ENCODE results near the gene ZNF862.

The ZNF862 gene

DNA sequence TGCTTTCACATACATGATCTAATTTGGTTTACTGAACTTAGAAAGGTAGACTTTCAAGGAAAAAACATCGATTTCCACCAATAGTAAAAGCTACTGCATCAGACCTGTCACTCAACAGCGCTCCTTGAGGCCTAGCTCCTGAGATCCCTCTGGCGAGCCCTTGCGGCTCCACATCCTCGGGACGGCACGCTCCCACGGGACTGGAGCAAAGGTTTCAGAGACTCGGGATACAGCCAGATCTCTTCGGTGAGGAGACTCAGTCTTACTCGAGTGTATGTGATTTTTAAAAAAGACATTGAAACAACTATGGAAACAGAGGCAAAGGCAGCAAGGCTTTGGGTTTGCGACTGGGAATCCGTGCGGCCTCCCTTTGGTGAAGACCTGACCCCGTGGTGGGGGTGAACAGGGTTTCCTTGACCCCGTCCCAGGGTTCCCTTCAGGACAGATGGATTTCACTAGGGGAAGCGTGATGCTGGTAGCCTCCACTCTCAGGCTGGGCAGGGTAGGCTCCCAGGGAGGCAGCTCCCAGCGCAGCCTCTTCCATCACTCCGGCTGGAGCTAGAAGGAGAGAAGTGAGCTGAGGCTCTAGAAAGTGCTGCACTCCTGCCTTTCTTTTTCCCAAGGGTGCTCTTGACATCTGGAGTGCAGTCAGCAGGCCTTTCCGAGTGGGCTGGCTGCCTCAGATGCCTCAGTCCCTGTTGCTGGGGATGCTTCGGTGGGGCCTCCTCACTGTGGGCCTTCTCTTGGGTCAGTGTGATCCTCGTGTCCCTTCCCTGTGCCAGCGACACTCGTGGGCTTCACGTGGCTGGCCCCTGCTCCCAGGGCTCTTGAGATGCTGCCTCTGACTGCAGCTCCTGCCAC is 29.8 kb downstream of the ZNF862 start:
- DNase-seq, result no peak

DNA sequence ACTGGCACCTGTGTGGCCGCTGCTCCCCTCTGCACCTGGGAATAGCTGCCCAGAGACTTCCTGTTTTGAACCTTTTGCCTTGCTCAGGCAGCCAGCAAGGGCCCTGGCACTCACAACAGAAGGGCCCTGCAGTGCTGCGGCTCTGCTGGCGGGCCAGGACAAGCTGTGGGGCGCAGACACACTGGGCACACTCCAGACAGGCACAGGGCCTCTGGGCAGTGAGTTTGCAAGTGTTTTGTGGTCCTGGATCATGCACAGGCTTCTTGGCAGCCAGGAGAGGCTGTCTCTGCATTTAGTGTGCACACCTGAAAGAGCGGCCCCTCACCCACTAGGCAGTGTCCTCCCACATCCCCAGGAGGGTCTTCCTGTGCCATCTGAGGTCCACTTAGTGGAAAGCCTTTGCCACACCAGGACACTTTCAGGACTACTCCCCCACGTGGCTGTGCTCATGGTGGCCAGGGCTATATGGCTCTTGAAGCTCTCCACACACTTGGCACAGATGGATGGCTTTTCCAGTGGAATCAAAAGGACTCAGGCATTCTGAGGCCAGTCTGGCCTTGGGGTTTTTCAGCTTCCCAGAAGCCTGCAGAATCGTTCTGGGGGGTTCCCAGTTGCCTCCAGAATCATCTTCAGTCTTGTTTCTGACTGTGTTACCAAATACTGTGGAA is 30.6 kb downstream of the ZNF862 start:
- no peak for DNase-seq

DNA sequence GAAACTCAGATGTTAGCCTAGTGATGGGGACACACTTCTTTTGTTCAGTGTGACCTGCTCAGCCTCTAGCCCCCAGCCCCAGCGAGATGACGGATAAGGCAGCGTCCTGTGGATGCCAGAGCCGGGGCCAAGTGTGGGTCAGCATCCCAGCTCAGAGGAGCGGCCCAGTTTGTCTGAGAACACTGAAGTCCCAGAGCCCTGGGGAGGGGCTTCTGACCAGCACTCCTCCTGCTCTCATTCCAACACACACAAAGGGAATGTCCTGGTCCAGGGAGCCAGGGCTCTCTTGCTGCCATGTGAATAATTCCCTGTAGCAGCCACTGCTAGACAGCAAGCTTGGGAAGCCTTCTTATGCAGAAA is 31.1 kb downstream of the ZNF862 start:
- DNase-seq, result no peak

DNA sequence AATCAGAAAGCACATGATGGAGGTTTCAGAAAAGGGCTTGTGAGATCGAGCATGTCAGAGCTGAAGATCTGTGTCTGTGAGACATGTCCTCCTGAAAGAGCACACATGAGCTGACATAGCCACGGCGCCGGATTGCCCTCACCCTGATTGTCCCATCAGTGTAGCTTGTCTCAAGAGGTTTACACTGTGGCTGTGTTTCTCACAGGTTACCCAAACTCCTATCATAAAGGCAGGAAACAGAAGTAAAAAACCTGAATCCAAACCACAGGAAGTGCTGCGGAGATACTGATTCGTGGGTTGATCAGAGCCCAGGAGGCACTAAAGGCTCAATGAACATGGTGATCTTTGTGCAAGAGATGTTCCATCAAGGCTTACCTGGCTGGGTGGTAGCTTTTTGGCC is 31.7 kb downstream of the ZNF862 start:
- DNase-seq, result no peak

DNA sequence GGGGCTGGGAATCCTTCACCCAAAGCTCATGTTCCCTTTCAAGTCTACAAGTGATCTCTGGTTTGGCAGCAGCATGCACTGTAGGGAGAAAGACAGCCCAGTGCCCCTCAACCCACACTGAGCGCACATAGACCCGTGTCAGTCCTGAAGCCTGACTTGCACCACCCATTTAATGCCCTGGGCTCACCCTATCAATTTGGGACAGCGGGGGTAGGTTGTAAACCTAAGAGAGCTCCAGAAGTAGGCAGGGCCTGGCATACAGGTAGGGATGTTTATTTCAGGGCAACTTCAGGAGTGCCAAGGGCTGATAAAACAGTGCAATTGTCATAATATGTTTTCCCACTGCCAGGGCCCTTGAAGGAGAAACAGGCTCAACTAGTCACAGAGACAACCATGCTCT is 32.1 kb downstream of the ZNF862 start:
- no peak for DNase-seq

DNA sequence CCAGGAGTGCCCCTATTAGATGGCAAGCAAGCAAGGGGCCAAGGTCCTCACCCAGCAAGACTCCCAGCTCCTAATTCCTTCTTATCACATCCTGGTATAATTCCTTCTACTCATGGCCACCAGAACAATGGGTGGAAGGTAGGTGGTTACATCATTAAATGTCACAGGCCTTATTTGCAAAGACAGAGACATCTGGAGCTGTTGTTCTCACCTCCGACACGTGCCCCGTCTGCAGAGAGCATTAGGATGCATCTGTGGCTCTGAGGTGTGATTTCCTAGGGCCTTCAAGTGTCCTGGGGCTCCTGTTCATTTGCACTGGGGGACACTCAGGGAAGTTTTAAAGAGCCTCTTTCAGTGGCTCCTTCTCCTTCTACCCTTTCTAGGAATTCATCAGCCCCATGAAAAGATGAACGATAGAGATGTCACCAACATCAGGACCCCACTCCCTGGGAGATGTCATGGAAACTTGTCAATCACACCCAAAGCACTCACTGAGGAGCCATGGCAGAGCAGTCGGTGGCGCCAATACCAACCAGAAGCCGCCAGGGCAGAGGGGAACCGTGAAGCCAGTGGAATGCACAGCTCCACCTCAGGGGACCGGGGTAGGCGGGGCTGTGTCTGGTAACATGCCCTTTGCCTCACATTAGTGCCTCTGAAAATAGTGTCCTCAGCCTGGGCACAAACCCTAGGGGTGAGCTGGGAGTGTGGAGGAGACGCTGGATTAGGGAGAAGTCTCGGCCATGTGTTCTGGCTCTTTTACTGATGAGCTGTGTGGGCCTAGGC is 32.7 kb downstream of the ZNF862 start:
- DNase-seq, result no peak

DNA sequence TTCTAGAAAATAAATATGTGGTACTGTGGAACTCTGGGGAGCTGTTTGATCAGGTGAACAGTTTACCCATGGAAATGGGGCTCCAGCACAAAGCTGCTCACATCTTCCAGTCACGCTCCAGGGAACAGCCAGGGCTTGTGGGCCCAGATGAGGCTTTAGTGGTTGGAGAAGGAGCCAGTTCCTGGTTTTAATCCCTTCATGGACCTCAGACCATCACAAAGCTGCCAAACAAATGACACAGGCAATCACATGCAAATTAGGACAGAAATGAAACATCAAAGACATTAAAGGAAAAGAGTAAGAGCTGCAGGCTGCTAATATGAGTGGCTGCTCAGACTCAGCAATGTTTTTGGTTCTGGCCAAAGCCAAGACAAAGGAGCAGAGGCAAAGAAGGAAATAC is 33.4 kb downstream of the ZNF862 start:
- DNase-seq, result no peak

DNA sequence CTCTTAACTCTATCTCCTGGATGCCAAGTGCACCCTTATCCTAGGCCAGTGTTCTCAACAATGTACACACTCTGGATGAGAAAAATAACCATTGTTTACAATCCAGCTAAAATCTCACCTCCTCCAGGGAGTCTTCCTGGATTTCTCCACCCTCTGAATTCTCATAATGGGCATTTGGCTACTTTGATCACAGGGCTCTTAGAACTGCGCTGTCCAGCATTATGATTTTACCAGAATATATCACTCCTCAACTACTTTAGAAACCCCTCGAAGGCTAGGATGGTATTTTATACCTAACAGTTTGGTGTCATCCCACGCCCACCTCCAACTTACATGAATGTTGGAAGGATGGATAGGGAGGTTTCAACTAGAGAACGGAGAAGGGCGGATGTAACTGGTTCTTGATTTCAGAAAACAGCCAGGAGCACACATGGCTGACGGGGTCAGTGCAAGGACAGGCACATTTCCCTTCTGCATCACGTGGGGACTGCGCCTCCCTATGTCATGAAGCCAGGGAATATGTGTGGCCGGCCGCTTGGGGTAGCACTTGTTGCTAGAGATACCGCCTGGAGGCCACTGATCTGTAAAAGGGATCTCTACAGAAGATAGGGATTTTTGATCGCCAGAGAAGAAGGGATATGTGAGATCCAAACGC is 34.4 kb downstream of the ZNF862 start:
- DNase-seq, result peak; percentile 87

DNA sequence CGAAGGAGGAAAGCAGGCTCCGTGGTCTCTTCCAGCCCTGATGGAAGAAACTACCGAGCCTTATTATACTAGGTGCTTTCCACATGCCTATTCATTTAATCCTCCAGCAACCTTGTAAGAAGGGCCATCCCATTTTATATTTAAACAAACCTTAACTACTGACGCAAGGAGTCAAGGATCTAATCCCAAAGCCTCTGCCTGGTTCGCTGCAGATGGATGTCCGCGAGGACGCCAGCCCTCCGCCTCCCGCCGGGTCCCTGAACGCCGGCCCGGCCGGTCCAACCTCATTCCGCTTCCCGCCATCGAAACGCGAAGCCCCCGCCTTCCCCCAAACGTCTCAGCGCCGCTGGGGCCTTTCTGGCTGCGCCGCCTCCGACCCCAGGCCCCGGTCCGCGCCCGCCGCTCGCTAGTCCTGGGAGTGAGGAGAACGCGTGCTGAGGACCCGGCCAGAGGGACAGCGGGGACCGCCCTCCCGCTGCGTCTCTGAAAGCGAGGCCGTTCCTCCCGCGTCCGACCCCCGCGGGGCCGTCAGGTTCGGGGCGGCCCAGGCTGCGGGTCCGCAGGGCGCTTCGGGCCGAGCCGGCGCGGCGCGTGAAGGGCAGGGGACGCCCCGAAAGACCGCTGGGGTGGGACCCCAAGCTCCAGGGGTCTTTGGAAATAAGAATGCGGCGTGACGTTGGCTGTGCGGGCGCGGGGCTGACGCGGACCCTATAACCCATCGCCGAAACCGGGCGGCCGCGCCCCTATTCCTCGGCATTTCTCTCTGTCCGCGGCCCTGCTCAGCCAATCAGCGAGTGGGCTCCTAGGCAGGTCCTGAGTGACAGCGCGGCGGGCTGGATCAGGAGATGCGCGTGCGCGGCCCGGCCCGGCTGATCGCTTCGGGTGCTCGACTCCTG is 35.1 kb downstream of the ZNF862 start, which contains the start of gene ATP6V0E2:
TSS of gene ATP6V0E2 (plus strand) at position 896 of the 896 bp plus-strand sequence. CDS start 97 bp downstream, outside the sequence.
- peak; percentile 91 for DNase-seq

DNA sequence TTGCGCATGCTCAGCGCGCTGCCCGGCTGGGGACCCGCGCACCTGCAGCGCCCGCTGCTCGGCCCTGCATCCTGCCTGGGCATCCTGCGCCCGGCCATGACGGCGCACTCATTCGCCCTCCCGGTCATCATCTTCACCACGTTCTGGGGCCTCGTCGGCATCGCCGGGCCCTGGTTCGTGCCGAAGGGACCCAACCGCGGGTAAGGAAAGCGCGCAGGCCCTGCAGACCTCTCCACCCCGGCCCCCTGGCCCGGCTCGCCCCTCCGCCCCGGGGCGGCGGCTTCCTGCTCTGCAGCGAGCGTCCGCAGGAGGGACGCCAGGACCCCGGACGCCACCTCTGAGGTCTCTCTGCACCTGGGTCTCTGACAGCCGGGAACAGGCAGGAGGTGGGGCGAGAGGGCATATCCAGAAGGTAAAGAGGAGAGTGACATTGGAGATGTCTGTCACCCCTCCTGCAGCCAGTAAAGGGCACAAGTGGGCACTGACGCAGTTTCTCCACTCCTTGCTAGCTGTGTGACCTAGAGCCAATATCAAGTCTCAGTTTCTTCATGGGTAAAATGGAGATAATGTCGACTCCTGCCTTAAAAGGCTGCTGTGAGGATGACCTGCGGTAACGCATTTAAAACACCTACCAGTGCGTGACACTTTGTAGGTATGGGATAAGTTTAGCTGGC is 35.9 kb downstream of the ZNF862 start:
- no peak for DNase-seq

DNA sequence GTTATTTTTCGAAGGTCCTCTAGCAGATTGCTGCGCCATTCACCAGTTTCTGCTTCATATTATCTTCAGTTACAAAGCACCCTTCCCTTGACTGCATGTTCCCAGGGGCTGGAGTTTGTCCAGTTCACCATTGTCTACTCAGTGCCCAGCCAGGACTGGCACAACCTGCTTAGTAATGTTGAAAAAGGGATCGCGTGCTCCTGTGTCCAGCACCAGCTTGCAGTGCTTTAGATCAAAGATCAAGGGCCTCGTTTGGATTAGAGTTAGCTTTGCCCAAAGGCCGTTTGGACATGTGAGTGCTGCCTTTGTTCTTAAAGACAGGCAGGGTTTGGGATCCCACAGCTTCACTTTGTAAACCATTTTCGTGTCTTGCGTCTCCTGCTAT is 36.5 kb downstream of the ZNF862 start:
- DNase-seq, result no peak

DNA sequence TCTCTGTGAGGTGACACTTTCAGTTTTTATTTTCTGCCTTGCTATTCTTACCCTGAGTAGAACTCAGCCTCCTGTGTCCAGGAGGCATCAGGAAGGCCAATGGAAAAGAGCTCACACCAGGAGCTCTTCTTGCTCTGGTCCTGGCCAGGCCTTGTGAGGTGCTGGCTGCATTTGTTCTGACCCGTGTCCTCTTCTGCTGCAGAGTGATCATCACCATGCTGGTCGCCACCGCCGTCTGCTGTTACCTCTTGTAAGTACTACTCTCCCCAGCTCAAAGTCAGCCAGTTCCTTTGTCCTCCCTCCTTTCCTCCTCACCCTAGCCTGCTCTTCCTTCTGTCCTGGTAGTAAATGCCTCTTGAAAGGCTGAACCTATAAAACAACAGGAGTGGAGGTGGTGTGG is 37.2 kb downstream of the ZNF862 start:
- no peak for DNase-seq

DNA sequence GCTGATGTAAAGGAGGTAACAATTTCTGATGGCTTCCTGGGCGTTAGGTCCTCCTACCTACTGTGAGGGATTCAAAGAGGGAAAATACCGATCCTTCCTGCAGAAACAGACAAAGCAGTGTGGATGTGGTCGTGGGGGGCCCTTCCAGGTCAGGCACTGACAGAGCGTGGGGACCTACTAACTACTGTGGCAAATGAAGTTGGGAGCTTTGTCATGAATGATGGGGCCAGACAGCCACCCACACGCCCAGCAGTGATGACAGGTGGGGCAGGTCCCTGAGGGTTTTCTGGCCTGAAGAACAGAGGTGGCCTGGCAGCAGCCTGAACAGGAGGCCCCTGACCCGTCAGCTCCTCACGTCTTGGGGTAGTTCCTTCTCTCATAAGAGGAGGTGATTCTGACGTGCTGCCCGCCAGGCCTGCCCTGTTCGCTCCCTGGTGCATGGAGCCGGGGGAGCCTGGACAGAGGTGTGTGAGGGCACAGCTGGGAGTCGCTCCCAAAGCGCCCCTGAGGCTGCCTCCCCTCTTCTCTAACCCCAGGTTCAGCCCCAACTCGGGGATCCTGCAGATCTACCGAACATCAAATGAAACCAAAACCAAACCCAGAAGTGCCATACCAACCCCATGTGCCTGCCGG is 39.8 kb downstream of the ZNF862 start:
- no peak for DNase-seq

DNA sequence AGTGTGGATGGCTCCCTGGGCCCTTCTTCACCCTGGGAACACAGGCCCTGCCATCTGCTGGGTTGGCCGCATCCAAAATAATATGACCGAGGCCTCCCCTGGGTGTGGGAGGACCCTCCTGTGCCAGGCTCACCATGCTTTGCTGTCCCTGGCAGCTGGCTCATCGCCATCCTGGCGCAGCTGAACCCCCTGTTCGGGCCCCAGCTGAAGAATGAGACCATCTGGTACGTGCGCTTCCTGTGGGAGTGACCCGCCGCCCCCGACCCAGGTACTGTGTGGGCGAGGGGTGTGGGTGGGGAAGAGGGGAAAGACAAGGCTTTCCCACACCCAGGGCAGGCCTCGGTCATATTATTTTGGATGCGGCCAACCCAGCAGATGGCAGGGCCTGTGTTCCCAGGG is 40.3 kb downstream of the ZNF862 start:
- no peak for DNase-seq

DNA sequence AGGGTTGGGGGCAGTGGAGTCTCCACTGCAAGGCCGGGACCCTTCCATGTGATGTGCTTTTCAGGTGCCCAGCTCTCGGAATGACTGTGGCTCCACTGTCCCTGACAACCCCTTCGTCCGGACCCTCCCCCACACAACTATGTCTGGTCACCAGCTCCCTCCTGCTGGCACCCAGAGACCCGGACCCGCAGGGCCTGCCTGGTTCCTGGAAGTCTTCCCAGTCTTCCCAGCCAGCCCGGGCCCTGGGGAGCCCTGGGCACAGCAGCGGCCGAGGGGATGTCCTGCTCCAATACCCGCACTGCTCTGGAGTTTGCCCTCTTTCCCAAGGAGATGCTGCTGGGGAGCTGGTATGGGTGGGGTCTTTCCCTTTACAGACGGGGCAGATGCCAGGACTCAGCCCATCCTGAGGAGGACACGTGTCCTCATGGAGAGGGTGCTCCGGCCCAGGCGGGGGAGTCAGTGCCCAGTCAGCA is 41.1 kb downstream of the ZNF862 start:
- no peak for DNase-seq

DNA sequence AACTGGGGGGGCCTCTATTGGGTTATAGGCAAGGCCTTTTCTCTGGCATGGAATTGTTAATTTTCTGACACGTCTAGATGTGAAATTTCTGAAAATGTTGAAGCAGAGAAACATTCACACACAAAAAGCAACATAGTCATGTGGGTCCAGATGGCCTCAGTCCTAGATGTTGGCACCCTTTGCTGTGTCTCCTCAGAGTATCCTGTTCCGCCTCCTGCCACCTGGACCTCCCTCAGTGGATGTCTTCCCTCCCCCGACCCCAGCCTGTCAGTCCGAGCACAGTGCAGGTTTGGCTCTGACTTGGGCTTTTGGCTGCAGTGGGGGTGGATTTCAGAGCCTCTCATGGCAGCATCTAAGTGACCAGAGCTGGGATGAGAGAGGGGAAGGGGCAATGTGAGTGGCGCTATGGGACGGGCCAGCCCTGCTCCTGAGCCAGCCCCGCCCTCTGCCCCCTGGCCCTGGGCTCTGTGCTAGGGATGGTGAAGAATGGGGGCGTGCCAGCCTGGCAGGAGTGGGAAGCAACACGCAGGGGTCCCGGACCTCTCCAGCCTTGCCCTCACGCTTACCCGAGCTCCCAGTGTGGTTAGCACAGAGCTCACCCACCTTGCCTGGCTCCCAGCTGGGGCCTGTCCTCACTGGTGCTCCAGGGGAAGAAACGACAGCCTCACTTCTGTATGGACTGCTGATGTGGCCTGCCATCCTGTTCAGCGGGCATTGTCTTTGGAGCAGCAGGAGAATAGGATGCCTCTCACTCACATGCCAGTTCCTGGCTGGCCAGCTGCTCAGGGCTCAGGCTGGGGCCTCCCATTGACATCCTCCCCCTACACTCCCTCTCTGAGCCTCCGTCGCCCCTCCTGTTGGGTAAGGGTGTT is 41.8 kb downstream of the ZNF862 start:
- no peak for DNase-seq

DNA sequence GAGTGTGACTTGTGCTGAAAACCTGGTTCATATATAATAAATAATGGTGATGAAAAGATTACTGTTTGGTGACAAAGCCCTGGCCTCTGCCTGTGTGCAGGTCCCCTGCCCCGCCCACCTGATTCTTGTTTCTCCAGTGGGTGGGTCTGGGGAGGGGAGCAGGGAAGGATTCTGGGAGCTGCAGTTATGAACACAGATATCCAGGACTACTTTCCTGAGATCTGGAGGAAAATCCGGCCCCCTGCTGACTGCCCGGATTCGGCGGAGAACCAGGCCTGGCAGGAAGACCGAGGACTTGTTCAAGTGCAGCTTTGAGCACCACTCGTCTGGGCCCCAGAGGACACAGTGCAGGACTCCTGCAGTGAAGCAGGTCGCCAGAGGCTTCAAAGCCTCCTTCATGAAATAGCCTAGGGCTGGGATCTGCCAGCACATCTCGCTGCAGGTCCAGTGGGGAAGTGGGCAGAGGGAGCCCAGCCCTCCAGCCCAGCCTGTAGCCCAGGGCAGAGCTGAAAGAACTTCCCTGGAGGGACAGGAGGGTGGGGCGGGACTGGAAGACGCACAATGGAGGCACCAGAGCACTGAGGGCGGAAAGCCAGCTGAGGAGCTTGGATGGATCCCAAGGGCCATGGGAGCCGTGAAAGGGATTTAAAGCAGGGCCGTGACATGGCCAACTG is 42.6 kb downstream of the ZNF862 start:
- DNase-seq, result no peak

DNA sequence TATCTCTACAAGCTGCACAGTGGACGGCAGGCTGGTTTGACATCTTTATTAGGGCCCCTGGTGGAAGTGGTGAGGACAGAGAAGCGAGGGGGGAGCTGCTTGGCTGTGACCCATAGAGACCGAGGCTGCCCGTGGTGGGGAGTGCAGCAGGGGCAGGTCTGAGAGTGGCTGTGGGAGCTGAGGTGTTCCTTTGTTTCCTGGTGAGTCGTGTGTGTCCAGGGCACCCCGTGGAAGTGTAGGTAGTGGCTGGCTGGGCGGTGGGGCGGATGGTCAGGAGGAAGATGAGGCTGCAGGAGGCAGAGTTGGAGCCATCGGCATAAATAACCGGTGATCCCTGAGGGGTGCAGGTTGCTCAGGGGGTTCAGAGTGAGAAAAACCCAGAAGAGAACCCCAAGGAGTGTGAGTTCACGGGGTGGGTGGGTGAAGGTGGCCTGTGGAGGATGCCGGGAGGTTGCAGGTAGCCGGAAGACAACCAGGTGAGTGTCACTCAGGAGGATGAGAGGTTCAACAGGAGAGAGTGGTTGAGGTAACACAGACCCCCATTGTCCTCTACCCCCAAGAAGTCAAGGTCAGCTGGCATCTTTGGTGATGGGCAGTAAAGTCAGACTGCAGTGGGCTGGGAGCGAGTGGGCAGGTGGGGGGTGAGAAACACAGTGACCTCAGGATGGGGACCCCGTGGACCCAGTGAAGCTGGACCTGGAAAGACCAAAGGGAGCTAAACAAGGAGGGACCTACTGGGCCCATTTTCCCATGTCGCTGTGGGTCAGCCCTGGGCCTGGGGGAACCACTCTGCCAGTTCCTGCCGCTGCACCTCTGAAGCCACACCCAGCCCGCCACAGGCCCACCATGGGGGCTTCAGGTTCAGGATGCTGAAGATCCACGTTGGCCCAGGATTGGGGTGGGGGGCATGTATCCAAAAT is 43.4 kb downstream of the ZNF862 start:
- no peak for DNase-seq
